PC-3 (cell line): ENCODE results near the gene KCNQ1.

ENCODE experiments used
- EZH2phosphoT487 ChIP-seq: fragments of 300-600 bp; sonication (generic); IDR thresholded peaks from 2 replicates; pipeline ENCODE4 v1.6.1; 2018; ENCODE audit warnings: mild to moderate bottlenecking, antibody characterized with exemption, low read length, borderline replicate concordance
- TF ChIP-seq, protein P1 (sequence below): fragments of 300-600 bp; sonication (generic); conservative IDR thresholded peaks from 2 replicates; pipeline ENCODE4 v1.5.1; 2017; ENCODE audit warnings: antibody characterized with exemption, low read depth, mild to moderate bottlenecking, low read length

GRCh38 chr11:2530131-2530854, 85.5 kb downstream of the KCNQ1 start:
- TF ChIP-seq, protein P1, sequence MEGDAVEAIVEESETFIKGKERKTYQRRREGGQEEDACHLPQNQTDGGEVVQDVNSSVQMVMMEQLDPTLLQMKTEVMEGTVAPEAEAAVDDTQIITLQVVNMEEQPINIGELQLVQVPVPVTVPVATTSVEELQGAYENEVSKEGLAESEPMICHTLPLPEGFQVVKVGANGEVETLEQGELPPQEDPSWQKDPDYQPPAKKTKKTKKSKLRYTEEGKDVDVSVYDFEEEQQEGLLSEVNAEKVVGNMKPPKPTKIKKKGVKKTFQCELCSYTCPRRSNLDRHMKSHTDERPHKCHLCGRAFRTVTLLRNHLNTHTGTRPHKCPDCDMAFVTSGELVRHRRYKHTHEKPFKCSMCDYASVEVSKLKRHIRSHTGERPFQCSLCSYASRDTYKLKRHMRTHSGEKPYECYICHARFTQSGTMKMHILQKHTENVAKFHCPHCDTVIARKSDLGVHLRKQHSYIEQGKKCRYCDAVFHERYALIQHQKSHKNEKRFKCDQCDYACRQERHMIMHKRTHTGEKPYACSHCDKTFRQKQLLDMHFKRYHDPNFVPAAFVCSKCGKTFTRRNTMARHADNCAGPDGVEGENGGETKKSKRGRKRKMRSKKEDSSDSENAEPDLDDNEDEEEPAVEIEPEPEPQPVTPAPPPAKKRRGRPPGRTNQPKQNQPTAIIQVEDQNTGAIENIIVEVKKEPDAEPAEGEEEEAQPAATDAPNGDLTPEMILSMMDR: no peak
- TF ChIP-seq EZH2phosphoT487: no peak
